Activated T-helper 9 cell treated with anti-CD3 and anti-CD28 coated beads, Interleukin-2, amount 50 U/mL, for 16 hours (primary cell): ENCODE data around the gene HK1.
"Not testable (repeated sequence)": the region's sequence is repeated elsewhere in the genome, so short reads cannot be mapped to it uniquely, and the experiment has no call there.

ENCODE experiments used
- DNase-seq: peaks from one replicate; pipeline ENCODE4 v3.0.0-alpha.2; 2020; ENCODE audit warnings: low read depth

The HK1 gene

DNA sequence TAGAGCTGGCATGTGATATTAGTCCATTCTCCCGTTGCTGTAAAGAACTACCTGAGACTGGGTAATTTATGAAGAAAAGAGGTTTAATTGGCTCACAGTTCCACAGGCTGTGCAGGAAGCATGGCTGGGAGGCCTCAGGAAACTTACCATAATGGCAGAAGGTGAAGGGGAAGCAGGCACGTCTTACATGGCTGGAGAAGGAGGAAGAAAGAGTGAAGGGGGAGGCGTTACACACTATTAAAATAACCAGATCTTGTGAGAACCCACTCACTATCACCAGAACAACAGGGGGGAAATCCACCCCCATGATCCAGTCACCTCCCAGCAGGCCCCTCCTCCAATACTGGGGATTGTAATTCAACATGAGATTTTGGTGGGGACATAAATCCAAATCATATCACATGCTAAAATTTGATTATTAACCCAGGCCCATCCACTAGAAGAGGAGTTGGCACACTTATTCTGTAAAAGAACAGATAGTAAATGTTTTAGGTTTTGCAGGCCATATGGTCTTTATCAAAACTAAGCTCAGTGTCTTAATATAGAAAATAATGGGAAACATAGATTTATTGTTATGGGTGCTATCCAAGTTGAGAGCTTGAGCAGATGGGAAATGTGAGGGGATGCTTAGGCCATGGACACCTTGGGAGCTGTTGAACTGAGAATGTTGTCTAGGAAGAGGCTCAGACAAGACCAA lies 18.6 kb upstream of the HK1 start:
- no peak for DNase-seq

DNA sequence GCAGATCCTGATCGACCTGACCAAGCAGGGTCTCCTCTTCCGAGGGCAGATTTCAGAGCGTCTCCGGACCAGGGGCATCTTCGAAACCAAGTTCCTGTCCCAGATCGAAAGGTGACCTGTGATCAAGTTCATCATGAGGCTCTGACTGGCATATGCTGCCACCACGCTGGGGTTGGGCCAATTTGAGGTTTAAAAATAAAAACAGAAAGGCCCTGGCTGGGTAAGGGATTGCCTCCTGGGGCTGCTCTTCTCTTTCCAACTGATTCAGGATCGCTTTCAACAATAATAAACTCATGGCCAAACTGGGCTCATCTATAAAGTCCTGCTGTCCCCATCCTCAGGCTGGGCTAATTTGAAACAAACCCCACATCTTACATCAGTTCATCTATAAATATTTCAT lies 17.1 kb upstream of the HK1 start:
- no peak for DNase-seq

DNA sequence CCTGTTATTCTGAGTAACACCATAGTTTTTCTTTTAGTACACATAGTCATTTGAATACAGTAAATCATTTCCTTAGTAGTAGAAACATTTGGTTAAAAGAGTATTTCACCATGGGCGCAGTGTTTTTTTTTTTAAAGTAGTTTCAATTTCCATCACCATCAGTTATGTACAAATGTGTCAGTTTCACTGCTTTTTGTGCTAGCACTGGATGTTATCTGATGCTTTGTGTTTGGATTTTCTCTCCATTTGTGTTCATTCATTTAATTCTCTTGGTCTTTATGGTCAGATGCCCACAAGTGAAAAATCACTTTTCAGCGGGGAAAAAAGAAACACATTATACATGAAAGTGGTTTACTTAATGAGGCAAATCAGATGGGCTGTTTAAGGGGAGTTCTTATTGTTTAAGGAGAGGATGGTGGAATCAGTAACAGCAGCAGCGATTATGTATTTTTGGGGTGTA lies 16.0 kb upstream of the HK1 start:
- no peak for DNase-seq

DNA sequence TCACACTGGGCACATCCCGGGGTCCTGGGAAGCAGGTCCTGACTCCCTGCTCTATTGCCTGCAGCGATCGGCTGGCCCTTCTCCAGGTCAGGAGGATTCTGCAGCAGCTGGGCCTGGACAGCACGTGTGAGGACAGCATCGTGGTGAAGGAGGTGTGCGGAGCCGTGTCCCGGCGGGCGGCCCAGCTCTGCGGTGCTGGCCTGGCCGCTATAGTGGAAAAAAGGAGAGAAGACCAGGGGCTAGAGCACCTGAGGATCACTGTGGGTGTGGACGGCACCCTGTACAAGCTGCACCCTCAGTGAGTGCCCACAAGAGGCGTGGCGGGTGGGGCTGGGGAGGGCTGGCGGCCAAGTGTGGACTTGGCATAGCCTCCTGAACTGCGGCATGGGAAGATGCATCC lies 12.8 kb upstream of the HK1 start:
- DNase-seq, result no peak

- DNase-seq, result no peak
Measured at GRCh38 chr10:69268761-69269416, 9.4 kb upstream of the HK1 start.

- DNase-seq, result no peak
Measured at GRCh38 chr10:69269761-69270160, 8.5 kb upstream of the HK1 start.

DNA sequence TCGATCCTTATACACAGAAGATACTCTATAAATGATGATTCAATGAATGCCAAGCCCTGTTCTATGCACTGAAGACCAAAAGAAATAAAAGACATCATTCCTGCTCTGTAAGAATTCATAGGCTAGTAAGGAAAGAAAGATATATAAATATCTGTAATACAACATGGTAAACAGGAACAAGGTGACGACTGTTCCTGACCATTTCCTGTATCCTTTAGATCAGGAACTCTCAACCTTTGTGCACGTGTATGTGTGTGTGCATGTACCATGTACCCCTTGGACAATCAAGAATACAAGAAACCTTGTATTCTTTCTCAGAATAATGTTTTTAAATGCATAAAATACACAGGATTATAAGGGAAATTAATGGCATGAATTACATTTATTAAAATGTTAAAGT lies 7.3 kb upstream of the HK1 start:
- no peak for DNase-seq

DNA sequence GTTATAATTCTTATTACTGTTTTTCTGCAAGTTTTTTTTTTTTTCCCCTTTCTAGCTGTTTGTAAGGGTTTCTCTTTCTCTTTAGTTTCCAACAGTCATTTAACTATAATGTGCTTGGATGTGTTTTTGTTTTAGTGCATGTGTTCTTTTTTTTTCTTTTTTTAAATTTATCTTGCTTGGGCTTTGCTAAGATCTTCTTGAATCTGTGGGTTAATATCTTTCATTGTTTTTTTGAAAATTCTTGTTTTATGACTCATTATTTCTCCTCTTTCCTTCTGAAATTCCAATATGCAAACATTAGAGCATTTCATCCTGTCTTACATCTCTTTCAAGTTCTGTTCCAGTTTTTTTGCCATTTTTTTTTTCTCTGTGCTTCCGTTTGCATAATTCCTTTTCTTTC lies 5.7 kb upstream of the HK1 start:
- DNase-seq, result no peak

DNA sequence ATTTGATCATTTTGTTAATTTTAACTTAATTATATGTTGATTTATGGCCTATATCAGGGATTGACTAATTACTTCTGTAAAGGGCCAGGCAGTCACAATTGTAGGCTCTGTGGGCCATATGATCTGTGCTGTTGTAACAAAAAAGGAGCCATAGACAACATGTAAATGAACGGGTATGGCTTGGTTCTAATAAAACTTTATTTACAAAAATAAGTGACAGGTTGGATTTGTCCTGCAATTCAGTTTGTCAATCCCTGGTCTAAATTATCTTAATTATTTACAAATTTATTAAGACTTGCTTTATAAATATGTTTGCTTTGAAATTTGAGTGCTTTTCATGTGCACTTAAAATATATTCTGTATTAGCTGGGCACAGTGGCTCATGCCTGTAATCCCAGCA lies 2.9 kb upstream of the HK1 start:
- DNase-seq, result no peak

- DNase-seq, result no peak
Measured at GRCh38 chr10:69276503-69276902, 1.8 kb upstream of the HK1 start.

GRCh38 chr10:69279110-69279509 lies 814 bp downstream of the HK1 start:
- DNase-seq, result no peak

DNA sequence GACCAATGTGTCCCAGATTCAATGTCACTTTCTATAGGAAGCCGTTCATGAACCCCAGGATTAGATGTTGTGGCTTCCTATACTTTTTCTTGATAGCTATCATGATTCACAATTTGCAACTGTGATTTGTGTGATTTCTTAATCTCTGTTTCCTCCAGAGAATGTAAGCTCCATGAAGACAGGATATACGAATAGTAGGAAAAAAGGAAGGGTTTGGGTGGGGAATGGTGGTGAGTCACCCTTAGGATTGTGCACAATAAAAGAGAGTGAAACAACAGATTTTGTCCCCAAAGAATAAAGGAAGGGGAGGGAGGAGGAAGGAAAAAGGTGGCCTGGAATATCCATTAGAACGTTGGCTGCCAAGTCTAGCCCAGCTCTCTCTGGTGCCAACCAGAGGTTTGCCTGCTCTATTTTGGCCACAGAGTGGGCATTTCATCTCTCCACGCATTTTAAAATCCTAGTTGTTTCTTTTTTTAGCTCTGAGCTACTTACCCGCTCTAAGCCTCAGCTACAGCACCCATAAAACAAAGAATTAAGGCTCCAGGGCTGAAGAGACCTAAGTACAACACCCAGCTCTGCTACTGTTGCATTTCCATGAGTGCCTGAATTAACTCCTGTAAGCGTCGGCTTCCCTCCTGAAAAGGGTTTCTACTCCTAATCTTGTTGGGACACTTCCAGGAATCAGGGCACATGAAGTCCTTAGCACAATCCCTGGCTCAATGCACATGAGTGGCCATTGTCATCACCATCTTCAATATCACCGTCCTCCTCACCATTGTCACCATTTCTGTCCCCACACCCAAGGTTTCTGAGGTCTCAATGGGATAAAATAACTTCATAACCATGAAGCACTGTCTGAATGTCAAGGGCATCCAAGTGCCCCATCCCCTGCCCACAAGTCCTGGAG lies 3.5 kb downstream of the HK1 start:
- DNase-seq, result no peak

DNA sequence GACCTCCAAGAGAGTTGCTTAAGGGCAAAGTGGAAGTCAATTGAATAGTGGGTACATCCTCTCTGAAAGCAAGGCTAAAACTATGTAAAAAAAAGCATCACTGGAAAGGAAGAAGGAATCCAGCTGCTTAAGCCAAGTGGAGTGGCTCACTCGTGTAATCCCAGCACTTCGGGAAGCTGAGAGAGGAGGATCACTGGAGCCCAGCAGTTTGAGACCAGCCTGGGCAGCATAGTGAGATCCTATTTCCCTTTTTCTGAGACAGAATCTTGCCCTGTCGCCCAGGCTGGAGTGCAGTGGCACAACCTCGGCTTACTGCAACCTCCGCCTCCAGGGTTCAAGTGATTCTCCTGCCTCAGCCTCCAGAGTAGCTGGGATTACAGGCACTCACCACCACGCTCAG lies 6.1 kb downstream of the HK1 start:
- not testable (repeated sequence) for DNase-seq

GRCh38 chr10:69285699-69286098 lies 7.4 kb downstream of the HK1 start:
- no peak for DNase-seq

DNA sequence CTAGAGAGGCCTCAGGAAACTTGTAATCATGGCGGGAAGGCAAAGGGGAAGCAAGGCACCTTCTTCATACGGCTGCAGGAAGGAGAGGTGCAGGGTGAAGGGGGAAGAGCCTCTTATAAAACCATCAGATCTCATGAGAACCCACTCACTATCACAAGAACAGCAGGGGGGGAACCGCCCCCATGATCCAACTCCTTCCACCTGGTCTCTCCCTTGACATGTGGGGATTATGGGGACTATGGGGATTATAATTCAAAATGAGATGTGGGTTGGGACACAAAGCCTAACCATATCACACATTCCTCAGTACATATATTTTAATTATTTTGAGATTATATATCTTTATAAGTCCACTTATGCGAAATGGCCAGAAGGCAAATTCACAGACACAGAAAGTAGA lies 8.9 kb downstream of the HK1 start:
- no peak for DNase-seq

- no peak for DNase-seq
Measured at GRCh38 chr10:69290993-69291392, 12.7 kb downstream of the HK1 start.

DNA sequence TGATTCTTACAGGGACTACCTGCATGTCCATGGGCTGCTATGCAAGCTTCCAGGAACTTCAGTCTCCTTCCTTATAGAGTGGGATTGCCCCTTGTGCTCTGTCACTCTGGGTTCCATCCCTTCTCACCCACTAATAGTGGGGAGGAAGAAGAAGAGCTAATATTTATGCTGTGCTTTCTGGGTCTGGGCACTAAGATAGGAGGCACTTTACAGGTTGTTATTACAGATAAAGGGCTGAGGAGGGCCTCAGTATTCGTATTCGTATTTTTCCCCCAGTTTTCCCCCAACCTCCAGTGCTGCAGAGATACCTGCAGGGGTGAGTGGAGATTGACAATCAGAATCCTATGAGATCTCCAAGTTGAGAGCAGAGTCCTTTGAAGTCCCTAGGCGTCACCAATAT lies 14.2 kb downstream of the HK1 start:
- DNase-seq, result no peak

- no peak for DNase-seq
Measured at GRCh38 chr10:69295027-69295636, 16.8 kb downstream of the HK1 start.

- no peak for DNase-seq
Measured at GRCh38 chr10:69303632-69304051, 25.3 kb downstream of the HK1 start.

DNA sequence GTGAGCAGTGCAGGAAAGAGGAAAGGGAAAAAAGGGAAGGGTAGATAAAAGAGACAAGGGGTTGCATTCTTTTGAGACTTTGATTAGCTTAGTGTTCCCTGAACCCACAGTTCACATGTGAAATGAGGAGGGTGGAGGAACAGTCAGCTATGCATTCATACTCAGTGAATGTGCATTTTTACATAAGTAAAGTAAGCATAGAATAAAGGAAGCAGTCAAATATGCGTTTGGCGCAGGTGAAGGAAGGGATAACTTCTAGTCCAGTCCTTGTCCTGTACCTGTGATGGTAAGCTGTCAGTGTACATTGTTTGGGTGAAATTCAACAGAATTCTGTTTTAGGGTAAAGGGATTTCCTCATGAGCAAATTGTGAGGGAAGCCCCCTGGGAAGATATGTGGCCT lies 28.1 kb downstream of the HK1 start:
- DNase-seq, result no peak

DNA sequence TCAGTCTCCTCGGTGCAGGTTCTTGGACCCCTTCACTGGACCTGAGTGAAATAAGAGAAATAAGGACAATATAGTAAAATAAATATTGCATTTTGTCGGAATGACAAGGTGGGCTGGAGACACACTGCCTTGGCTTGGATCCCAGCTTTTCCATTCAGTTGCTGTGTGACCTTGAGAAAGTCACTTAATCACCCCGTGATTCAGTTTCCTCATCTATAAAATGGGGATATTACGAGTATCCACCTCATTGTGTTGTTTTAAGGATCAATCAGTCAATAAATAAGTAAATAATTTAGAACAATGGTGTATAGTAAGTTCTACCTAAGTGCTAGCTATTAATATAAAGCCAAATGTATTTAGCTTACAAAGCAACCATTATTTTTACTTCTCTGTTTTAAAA lies 29.1 kb downstream of the HK1 start:
- DNase-seq, result no peak

- DNase-seq, result not testable (repeated sequence)
Measured at GRCh38 chr10:69308304-69308703, 30.0 kb downstream of the HK1 start.

DNA sequence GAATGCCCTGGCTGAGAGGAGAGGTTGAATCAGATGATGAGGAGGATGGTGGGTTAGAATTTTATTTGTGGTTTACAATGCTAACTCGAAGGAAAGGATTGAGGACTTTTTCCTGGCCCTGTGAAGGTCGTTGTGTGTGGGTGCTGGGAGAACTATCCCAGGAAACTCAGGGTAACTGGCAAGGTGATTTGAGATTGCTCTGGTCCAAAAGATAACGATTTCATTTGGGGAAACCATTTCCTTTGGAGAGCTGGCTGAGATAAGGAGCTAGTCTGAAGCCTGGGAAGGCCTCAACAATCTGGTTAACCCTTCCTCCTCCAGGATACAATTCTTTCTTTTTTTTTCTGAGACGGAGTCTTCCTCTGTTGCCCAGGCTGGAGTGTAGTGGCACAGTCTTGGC lies 33.0 kb downstream of the HK1 start:
- no peak for DNase-seq
